GM23338 (cell line): ENCODE data around the gene ZSCAN25.

Experiments used
- CREB1 ChIP-seq: fragments of 250-450 bp; sonication (Bioruptor Pico); IDR thresholded peaks from 2 replicates; pipeline ENCODE4 v1.5.0; 2020; ENCODE audit warnings: low read depth, mild to moderate bottlenecking, moderate library complexity
- CTCF ChIP-seq, 2 experiments: fragments of 200-600 bp in 1 of 2; sonication (generic) in 1 of 2; conservative IDR thresholded peaks; 2 replicates each; pipeline versions ENCODE4 v1.5.1 to v1.6.1; 2016 to 2017; ENCODE audit warnings: antibody characterized with exemption in 2 of 2, low read depth in 2 of 2, mild to moderate bottlenecking in 2 of 2, moderate library complexity in 1 of 2
- POLR2AphosphoS5 ChIP-seq: IDR thresholded peaks from 2 replicates; pipeline ENCODE4 v1.6.1; 2016; ENCODE audit warnings: antibody characterized with exemption, low read depth

GRCh38 chr7:99638731-99639130 is 22.0 kb downstream of the ZSCAN25 start:
- TF ChIP-seq CTCF (conservative IDR thresholded peaks at IDR 0.05; ENCODE audit: low read depth in 2 of 2), result no peak
- no peak for TF ChIP-seq POLR2AphosphoS5
- TF ChIP-seq CREB1 (CRISPR knock-in tag), result no peak
